Measurements from ENCODE around the gene GDF15. TPM values are rescaled to one million over a fixed set of nuclear protein-coding genes. Genes with fewer than 3 reads are reported as not detected.
A peak's percentile ranks its signal among the peaks of the same experiment; 100 is the strongest.

GDF15 gene
- total and polyA plus RNA-seq, 2 experiments from 2014 or later = 12.6 to 19.8 TPM

DNA sequence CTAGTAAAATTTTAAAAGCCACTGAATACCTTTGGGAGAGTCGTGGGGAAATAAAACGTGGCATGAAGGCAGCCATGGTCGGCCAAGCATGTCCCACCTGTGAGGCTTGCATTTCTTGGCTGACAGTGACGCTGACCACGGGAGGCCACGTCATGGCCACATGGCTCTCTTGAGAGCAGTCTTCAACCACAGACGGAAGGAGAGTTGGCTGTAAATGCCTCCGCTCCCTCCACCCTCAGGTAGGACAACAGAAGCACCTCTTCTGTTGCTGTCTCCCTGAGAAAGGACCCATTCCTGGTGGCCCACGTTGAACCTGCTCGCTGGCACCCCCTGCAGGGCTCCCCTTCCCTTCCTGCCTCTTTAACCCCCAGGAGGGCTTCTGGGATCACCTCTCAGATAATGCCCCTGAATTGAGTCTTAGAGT lies 22.1 kb downstream of the GDF15 start:
- peak; percentile 81 for DNase-seq (ENCODE audit: low spot score)
- TF ChIP-seq, protein P1, sequence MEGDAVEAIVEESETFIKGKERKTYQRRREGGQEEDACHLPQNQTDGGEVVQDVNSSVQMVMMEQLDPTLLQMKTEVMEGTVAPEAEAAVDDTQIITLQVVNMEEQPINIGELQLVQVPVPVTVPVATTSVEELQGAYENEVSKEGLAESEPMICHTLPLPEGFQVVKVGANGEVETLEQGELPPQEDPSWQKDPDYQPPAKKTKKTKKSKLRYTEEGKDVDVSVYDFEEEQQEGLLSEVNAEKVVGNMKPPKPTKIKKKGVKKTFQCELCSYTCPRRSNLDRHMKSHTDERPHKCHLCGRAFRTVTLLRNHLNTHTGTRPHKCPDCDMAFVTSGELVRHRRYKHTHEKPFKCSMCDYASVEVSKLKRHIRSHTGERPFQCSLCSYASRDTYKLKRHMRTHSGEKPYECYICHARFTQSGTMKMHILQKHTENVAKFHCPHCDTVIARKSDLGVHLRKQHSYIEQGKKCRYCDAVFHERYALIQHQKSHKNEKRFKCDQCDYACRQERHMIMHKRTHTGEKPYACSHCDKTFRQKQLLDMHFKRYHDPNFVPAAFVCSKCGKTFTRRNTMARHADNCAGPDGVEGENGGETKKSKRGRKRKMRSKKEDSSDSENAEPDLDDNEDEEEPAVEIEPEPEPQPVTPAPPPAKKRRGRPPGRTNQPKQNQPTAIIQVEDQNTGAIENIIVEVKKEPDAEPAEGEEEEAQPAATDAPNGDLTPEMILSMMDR (conservative IDR thresholded peaks at IDR 0.05; ENCODE audit: low read depth in 2 of 2) = peak; percentile 77 to 83
- TF ChIP-seq ETS1 (IDR thresholded peaks at IDR 0.05) = no peak
- no peak for TF ChIP-seq JUNB (IDR thresholded peaks at IDR 0.05; ENCODE audit: unreplicated experiment)
- peaks cover 11% of the 10 kb centered on the region for H3K27me3 Mint-ChIP-seq (ENCODE audit: insufficient read depth, low read depth, poor library complexity)

GRCh38 chr19:18412610-18413239 lies 26.8 kb downstream of the GDF15 start:
- TF ChIP-seq, protein P1 (conservative IDR thresholded peaks at IDR 0.05; ENCODE audit: low read depth in 2 of 2) = peak; percentile 5 to 38; a peak in 2 of 4 replicates
- TF ChIP-seq EZH2 (IDR thresholded peaks at IDR 0.05; ENCODE audit: low read depth, unreplicated experiment) = no peak
- TF ChIP-seq, protein P2, sequence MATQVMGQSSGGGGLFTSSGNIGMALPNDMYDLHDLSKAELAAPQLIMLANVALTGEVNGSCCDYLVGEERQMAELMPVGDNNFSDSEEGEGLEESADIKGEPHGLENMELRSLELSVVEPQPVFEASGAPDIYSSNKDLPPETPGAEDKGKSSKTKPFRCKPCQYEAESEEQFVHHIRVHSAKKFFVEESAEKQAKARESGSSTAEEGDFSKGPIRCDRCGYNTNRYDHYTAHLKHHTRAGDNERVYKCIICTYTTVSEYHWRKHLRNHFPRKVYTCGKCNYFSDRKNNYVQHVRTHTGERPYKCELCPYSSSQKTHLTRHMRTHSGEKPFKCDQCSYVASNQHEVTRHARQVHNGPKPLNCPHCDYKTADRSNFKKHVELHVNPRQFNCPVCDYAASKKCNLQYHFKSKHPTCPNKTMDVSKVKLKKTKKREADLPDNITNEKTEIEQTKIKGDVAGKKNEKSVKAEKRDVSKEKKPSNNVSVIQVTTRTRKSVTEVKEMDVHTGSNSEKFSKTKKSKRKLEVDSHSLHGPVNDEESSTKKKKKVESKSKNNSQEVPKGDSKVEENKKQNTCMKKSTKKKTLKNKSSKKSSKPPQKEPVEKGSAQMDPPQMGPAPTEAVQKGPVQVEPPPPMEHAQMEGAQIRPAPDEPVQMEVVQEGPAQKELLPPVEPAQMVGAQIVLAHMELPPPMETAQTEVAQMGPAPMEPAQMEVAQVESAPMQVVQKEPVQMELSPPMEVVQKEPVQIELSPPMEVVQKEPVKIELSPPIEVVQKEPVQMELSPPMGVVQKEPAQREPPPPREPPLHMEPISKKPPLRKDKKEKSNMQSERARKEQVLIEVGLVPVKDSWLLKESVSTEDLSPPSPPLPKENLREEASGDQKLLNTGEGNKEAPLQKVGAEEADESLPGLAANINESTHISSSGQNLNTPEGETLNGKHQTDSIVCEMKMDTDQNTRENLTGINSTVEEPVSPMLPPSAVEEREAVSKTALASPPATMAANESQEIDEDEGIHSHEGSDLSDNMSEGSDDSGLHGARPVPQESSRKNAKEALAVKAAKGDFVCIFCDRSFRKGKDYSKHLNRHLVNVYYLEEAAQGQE (IDR thresholded peaks at IDR 0.05; ENCODE audit: unreplicated experiment) = no peak
- Histone ChIP-seq H3K4me2 (no peak overlapping the region), H3F3A (replicated peaks; ENCODE audit: low read depth) (peaks cover 13% of the 10 kb centered on the region), H3K79me2 (replicated peaks; ENCODE audit: insufficient read depth) (no peaks in the 10 kb centered on the region), H3K4me3 (no peak overlapping the region), H2AFZ (no peak overlapping the region), H3K4me1 (ENCODE audit: insufficient read depth) (peaks cover 8% of the 10 kb centered on the region), H3K27ac (ENCODE audit: low read depth) (no peak overlapping the region), H3K27me3 (ENCODE audit: insufficient read depth) (peaks cover 6% of the 10 kb centered on the region), H3K9me2 (ENCODE audit: insufficient read depth) (no peaks in the 10 kb centered on the region), H4K20me1 (replicated peaks; ENCODE audit: insufficient read depth) (no peaks in the 10 kb centered on the region), H3K36me3 (ENCODE audit: insufficient read depth) (no peaks in the 10 kb centered on the region)
- H3K36me3 Mint-ChIP-seq (ENCODE audit: low read depth) = no peaks in the 10 kb centered on the region
- no peak overlapping the region for H3K27ac Mint-ChIP-seq
- H3K27me3 Mint-ChIP-seq (ENCODE audit: insufficient read depth, low read depth, poor library complexity) = peaks cover 28% of the 10 kb centered on the region
- no peak overlapping the region for H3K4me3 Mint-ChIP-seq
- H3K9me3 Mint-ChIP-seq = no peaks in the 10 kb centered on the region
- DNase-seq (ENCODE audit: low spot score) = peak; percentile 30
- ATAC-seq = no peak
- peaks cover 27% of the 10 kb centered on the region for H3K4me1 Mint-ChIP-seq

More for the DNA sequence above, 22.1 kb downstream of the GDF15 start:
- peaks cover 6% of the 10 kb centered on the region for H3K4me1 Mint-ChIP-seq
- no peaks in the 10 kb centered on the region for H3K9me3 Mint-ChIP-seq
- H3F3A ChIP-seq (replicated peaks; ENCODE audit: low read depth) = no peaks in the 10 kb centered on the region
- no peak overlapping the region for H3K4me2 ChIP-seq
- H3K36me3 Mint-ChIP-seq (ENCODE audit: low read depth) = no peaks in the 10 kb centered on the region
- no peak overlapping the region for H3K4me3 Mint-ChIP-seq
- no peak overlapping the region for H3K4me3 ChIP-seq
- ATAC-seq = peak; percentile 71
- no peaks in the 10 kb centered on the region for H3K36me3 ChIP-seq (ENCODE audit: insufficient read depth)
- H3K4me1 ChIP-seq (ENCODE audit: insufficient read depth) = no peaks in the 10 kb centered on the region
- H4K20me1 ChIP-seq (replicated peaks; ENCODE audit: insufficient read depth) = no peaks in the 10 kb centered on the region
- H3K27ac Mint-ChIP-seq = no peak overlapping the region
- H2AFZ ChIP-seq = peak overlapping the region; percentile 40; the same call in 1 of the 2 replicates
- no peaks in the 10 kb centered on the region for H3K9me2 ChIP-seq (ENCODE audit: insufficient read depth)
- no peaks in the 10 kb centered on the region for H3K79me2 ChIP-seq (replicated peaks; ENCODE audit: insufficient read depth)
- H3K27me3 ChIP-seq (ENCODE audit: insufficient read depth) = no peaks in the 10 kb centered on the region
- H3K27ac ChIP-seq (ENCODE audit: low read depth) = no peak overlapping the region

All from GM23338 (cell line).